Keratinocyte (primary cell): ENCODE results near the gene MEGF8.

ENCODE experiments used
- EZH2 ChIP-seq: IDR thresholded peaks from one replicate; pipeline ENCODE4 v1.6.1; 2012; ENCODE audit warnings: inconsistent platforms, mild to moderate bottlenecking, low read length, moderate library complexity
- TF ChIP-seq, protein P1 (sequence below), 3 experiments: IDR thresholded peaks in 1 of 3; conservative IDR thresholded peaks in 1 of 3; optimal IDR thresholded peaks in 1 of 3; 2 replicates in 2 of 3; 3 replicates in 1 of 3; pipeline versions ENCODE3 to v1.5.1; 2011; ENCODE audit warnings: low read length in 3 of 3, mild to moderate bottlenecking in 3 of 3, moderate library complexity in 2 of 3, control low read depth in 1 of 3, inconsistent platforms in 1 of 3; ENCODE audit not compliant: insufficient read depth in 2 of 3; ENCODE audit errors: extremely low read depth in 1 of 3

DNA sequence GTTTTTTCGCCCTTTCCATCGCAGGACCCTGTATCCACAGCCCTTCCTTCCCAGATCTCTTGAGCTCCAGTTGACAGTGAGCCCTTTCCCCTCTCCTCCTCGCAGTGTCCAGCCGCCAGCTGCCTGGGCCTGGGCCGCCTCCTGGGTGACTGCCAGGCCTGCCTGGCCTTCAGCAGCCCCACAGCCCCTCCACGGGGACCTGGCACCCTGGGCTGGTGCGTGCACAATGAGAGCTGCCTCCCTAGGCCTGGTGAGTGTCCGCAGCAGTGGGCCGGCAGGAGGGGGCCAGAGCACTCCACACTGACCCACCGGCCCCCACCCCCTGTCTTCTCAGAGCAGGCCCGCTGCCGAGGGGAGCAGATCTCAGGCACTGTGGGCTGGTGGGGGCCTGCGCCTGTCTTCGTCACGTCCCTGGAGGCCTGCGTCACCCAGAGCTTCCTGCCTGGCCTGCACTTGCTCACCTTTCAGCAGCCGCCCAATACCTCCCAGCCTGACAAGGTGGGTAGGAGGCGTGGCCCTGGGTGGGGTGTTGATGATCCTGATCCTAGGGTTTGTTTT, 19.0 kb downstream of the MEGF8 start:
- TF ChIP-seq, protein P1, sequence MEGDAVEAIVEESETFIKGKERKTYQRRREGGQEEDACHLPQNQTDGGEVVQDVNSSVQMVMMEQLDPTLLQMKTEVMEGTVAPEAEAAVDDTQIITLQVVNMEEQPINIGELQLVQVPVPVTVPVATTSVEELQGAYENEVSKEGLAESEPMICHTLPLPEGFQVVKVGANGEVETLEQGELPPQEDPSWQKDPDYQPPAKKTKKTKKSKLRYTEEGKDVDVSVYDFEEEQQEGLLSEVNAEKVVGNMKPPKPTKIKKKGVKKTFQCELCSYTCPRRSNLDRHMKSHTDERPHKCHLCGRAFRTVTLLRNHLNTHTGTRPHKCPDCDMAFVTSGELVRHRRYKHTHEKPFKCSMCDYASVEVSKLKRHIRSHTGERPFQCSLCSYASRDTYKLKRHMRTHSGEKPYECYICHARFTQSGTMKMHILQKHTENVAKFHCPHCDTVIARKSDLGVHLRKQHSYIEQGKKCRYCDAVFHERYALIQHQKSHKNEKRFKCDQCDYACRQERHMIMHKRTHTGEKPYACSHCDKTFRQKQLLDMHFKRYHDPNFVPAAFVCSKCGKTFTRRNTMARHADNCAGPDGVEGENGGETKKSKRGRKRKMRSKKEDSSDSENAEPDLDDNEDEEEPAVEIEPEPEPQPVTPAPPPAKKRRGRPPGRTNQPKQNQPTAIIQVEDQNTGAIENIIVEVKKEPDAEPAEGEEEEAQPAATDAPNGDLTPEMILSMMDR (optimal IDR thresholded peaks at IDR 0.05 in 1 of 3, IDR thresholded peaks at IDR 0.05 in 1 of 3, conservative IDR thresholded peaks at IDR 0.05 in 1 of 3; ENCODE audit: extremely low read depth in 1 of 3, insufficient read depth in 2 of 3, low read length in 3 of 3): no peak
- no peak for TF ChIP-seq EZH2
